DND-41 (cell line): Measurements from ENCODE around the gene HCN2.
A peak's percentile ranks its signal among the peaks of the same experiment; 100 is the strongest.

Experiments
- ATAC-seq: fragments of 200-7000 bp; cut with Tn5 transposase; 3 replicates; pipeline ENCODE4 v1.9.1; 2021; ENCODE audit warnings: low read depth; ENCODE audit not compliant: insufficient read depth
- DNase-seq: peaks from one replicate; pipeline ENCODE4 v3.0.0-alpha.2; 2020
- H2AFZ ChIP-seq: 2 replicates; pipeline ENCODE4 v1.6.0; 2012; ENCODE audit warnings: low read depth, low read length
- H3K27ac ChIP-seq: 2 replicates; pipeline ENCODE4 v1.5.1; 2012; ENCODE audit warnings: low read length, inconsistent platforms
- H3K27me3 ChIP-seq: fragments of 200-600 bp; sonication (generic); 2 replicates; pipeline ENCODE4 v1.6.0; 2012; ENCODE audit warnings: low read length, mild to moderate bottlenecking, inconsistent platforms; ENCODE audit not compliant: insufficient read depth, poor library complexity
- H3K36me3 ChIP-seq: 2 replicates; pipeline ENCODE4 v1.5.1; 2012; ENCODE audit warnings: low read length, inconsistent platforms; ENCODE audit not compliant: insufficient read depth
- H3K4me1 ChIP-seq: 2 replicates; pipeline ENCODE4 v1.5.1; 2012; ENCODE audit warnings: mild to moderate bottlenecking, low read length; ENCODE audit not compliant: insufficient read depth
- H3K4me2 ChIP-seq: 2 replicates; pipeline ENCODE4 v1.6.0; 2012; ENCODE audit warnings: mild to moderate bottlenecking, moderate library complexity, low read length, inconsistent platforms; ENCODE audit not compliant: insufficient read depth
- H3K4me3 ChIP-seq, 2 experiments: fragments of 200-600 bp in 1 of 2; shearing (Covaris generic) in 1 of 2; 2 replicates each; pipeline ENCODE4 v1.5.1; 2012 to 2016; ENCODE audit warnings: inconsistent platforms in 2 of 2, low read length in 2 of 2, mild to moderate bottlenecking in 2 of 2, low read depth in 1 of 2, moderate library complexity in 1 of 2
- H3K79me2 ChIP-seq: 2 replicates; pipeline ENCODE4 v1.6.0; 2012; ENCODE audit warnings: low read length, inconsistent platforms; ENCODE audit not compliant: insufficient read depth
- H3K9ac ChIP-seq: 2 replicates; pipeline ENCODE4 v1.6.0; 2012; ENCODE audit warnings: low read depth, mild to moderate bottlenecking, inconsistent platforms, low read length, moderate library complexity
- H3K9me3 ChIP-seq: 2 replicates; pipeline ENCODE4 v1.5.1; 2012; ENCODE audit warnings: low read length, moderate library complexity, mild to moderate bottlenecking, inconsistent platforms; ENCODE audit not compliant: insufficient read depth, severe bottlenecking
- H4K20me1 ChIP-seq: 2 replicates; pipeline ENCODE4 v1.6.0; 2012; ENCODE audit warnings: low read length; ENCODE audit not compliant: insufficient read depth
- EZH2 ChIP-seq: IDR thresholded peaks from 3 replicates; pipeline ENCODE4 v1.6.1; 2012; ENCODE audit warnings: borderline replicate concordance, low read depth, mild to moderate bottlenecking, moderate library complexity, low read length, inconsistent platforms; ENCODE audit not compliant: severe bottlenecking
- TF ChIP-seq, protein P1 (sequence below): IDR thresholded peaks from 2 replicates; pipeline ENCODE4 v1.5.1; 2012; ENCODE audit warnings: borderline replicate concordance, low read length, moderate library complexity, mild to moderate bottlenecking; ENCODE audit not compliant: poor library complexity, severe bottlenecking; ENCODE audit errors: extremely low read depth

The HCN2 gene

GRCh38 chr19:661427-662196 lies 71.9 kb downstream of the HCN2 start:
- H3K9ac ChIP-seq: peak overlapping the region; percentile 97
- H3K4me1 ChIP-seq: peaks cover 58% of the 10 kb centered on the region
- peak overlapping the region; percentile 77 for H3K27ac ChIP-seq
- peaks cover 69% of the 10 kb centered on the region for H3K79me2 ChIP-seq
- H2AFZ ChIP-seq: no peak overlapping the region
- TF ChIP-seq, protein P1, sequence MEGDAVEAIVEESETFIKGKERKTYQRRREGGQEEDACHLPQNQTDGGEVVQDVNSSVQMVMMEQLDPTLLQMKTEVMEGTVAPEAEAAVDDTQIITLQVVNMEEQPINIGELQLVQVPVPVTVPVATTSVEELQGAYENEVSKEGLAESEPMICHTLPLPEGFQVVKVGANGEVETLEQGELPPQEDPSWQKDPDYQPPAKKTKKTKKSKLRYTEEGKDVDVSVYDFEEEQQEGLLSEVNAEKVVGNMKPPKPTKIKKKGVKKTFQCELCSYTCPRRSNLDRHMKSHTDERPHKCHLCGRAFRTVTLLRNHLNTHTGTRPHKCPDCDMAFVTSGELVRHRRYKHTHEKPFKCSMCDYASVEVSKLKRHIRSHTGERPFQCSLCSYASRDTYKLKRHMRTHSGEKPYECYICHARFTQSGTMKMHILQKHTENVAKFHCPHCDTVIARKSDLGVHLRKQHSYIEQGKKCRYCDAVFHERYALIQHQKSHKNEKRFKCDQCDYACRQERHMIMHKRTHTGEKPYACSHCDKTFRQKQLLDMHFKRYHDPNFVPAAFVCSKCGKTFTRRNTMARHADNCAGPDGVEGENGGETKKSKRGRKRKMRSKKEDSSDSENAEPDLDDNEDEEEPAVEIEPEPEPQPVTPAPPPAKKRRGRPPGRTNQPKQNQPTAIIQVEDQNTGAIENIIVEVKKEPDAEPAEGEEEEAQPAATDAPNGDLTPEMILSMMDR: no peak
- no peak for TF ChIP-seq EZH2
- ATAC-seq: peak; percentile 57
- H3K4me3 ChIP-seq: peak overlapping the region; percentile 78 to 99
- H3K27me3 ChIP-seq: no peaks in the 10 kb centered on the region
- H4K20me1 ChIP-seq: peaks cover 61% of the 10 kb centered on the region
- no peaks in the 10 kb centered on the region for H3K9me3 ChIP-seq
- peak; percentile 68 for DNase-seq
- peak overlapping the region; percentile 95 for H3K4me2 ChIP-seq
- peaks cover 51% of the 10 kb centered on the region for H3K36me3 ChIP-seq

GRCh38 chr19:662207-662961 lies 72.7 kb downstream of the HCN2 start:
- Histone ChIP-seq H3K27me3 (no peaks in the 10 kb centered on the region), H3K9ac (peak overlapping the region; percentile 97), H3K4me3 (peak overlapping the region; percentile 78 to 99), H2AFZ (peak overlapping the region; percentile 29), H3K4me1 (peaks cover 58% of the 10 kb centered on the region), H3K36me3 (peaks cover 43% of the 10 kb centered on the region), H3K9me3 (no peaks in the 10 kb centered on the region), H3K79me2 (peaks cover 61% of the 10 kb centered on the region), H3K4me2 (peak overlapping the region; percentile 95), H4K20me1 (peaks cover 53% of the 10 kb centered on the region), H3K27ac (peak overlapping the region; percentile 77)
- DNase-seq: peak; percentile 79
- TF ChIP-seq, protein P1: no peak
- no peak for TF ChIP-seq EZH2
- peak; percentile 66 for ATAC-seq

- Histone ChIP-seq H3K27ac (peak within 1 kb of the TSS; percentile 91), H3K79me2 (peaks cover 54% of the 10 kb centered on the region), H3K9me3 (no peaks in the 10 kb centered on the region), H3K9ac (peak within 1 kb of the TSS; percentile 97), H3K27me3 (no peaks in the 10 kb centered on the region), H3K4me2 (peak within 1 kb of the TSS; percentile 99), H3K4me3 (peak within 1 kb of the TSS; percentile 78 to 99), H4K20me1 (peaks cover 46% of the 10 kb centered on the region), H3K4me1 (peaks cover 56% of the 10 kb centered on the region), H2AFZ (peak within 1 kb of the TSS; percentile 98), H3K36me3 (peaks cover 37% of the 10 kb centered on the region)
- TF ChIP-seq, protein P1: peak; percentile 1
- no peak for TF ChIP-seq EZH2
- DNase-seq (peak; percentile 94), ATAC-seq (peak; percentile 63)
Observed at GRCh38 chr19:662962-663681, 73.4 kb downstream of the HCN2 start, which contains the start of gene RNF126. Gene RNF126, minus strand, starts transcription at chr19:663214. Its CDS starts 93 bp downstream, at chr19:663121.
